Neural cell (in vitro differentiated cells): Measurements from ENCODE around the gene ZMYM3.

Experiments used
- CTCF ChIP-seq: fragments of 450-650 bp; IDR thresholded peaks from 2 replicates; pipeline ENCODE4 v1.5.1; 2014; ENCODE audit warnings: antibody characterized with exemption, mild to moderate bottlenecking, moderate library complexity; ENCODE audit not compliant: poor library complexity, severe bottlenecking
- MXI1 ChIP-seq: fragments of 450-650 bp; conservative IDR thresholded peaks from 2 replicates; pipeline ENCODE4 v1.6.1; 2014; ENCODE audit warnings: antibody characterized with exemption, mild to moderate bottlenecking; ENCODE audit not compliant: poor library complexity, severe bottlenecking
- RAD21 ChIP-seq: fragments of 450-650 bp; conservative IDR thresholded peaks from 2 replicates; pipeline ENCODE4 v1.6.1; 2014; ENCODE audit warnings: antibody characterized with exemption, mild to moderate bottlenecking, moderate library complexity

- TF ChIP-seq CTCF (no peak), MXI1 (no peak), RAD21 (no peak)
Measured at GRCh38 chrX:71285929-71286328, 32.0 kb upstream of the ZMYM3 start.
